HepG2 (cell line): ENCODE results near the gene FECH. TPM values are rescaled to one million over a fixed set of nuclear protein-coding genes. Genes with fewer than 3 reads are reported as not detected.
A peak's percentile ranks its signal among the peaks of the same experiment; 100 is the strongest.

Experiments used
- CENPX ChIP-seq: sonication (generic); formaldehyde crosslinking; IDR thresholded peaks from 2 replicates; pipeline ENCODE4 v1.9.0; 2021; ENCODE audit warnings: mild to moderate bottlenecking, missing genetic modification reagents, moderate library complexity
- FOXJ3 ChIP-seq: sonication (generic); formaldehyde crosslinking; IDR thresholded peaks from 2 replicates; pipeline ENCODE4 v1.4.0; 2020; ENCODE audit warnings: missing genetic modification reagents, mild to moderate bottlenecking, borderline replicate concordance
- FOXK2 ChIP-seq: fragments of 450-650 bp; IDR thresholded peaks from 2 replicates; pipeline ENCODE4 v1.6.1; 2016
- HDAC2 ChIP-seq: sonication (generic); formaldehyde crosslinking; IDR thresholded peaks from 2 replicates; pipeline ENCODE4 v1.4.0; 2020; ENCODE audit warnings: missing genetic modification reagents
- POLR2AphosphoS5 ChIP-seq: IDR thresholded peaks from 2 replicates; pipeline ENCODE4 v1.6.1; 2012; ENCODE audit warnings: low read depth, low read length
- PRPF4 ChIP-seq: fragments of 200-400 bp; formaldehyde crosslinking; IDR thresholded peaks from 2 replicates; pipeline ENCODE4 v1.6.1; 2016; ENCODE audit warnings: low read length, low read depth; ENCODE audit not compliant: poor library complexity, severe bottlenecking
- SATB2 ChIP-seq: sonication (generic); formaldehyde crosslinking; IDR thresholded peaks from 2 replicates; pipeline ENCODE4 v1.5.0; 2020; ENCODE audit warnings: missing genetic modification reagents
- SOX5 ChIP-seq: IDR thresholded peaks from 2 replicates; pipeline ENCODE4 v1.6.1; 2016; ENCODE audit warnings: borderline replicate concordance
- TCF7 ChIP-seq: sonication (generic); IDR thresholded peaks from 2 replicates; pipeline ENCODE4 v1.6.1; 2016; ENCODE audit warnings: antibody characterized with exemption, low read depth
- ZBTB26 ChIP-seq: IDR thresholded peaks from 2 replicates; pipeline ENCODE4 v1.6.1; 2016; ENCODE audit warnings: missing compliant biosample characterization, missing genetic modification reagents, borderline replicate concordance
- ZBTB40 ChIP-seq, 2 experiments: fragments of 450-650 bp in 1 of 2; sonication (generic) in 1 of 2; formaldehyde crosslinking in 1 of 2; IDR thresholded peaks; 2 replicates each; pipeline versions ENCODE4 v1.6.1 to v1.8.0; 2016 to 2022; ENCODE audit warnings: antibody characterized with exemption in 1 of 2, mild to moderate bottlenecking in 1 of 2, missing genetic modification reagents in 1 of 2
- ZFX ChIP-seq: sonication (generic); formaldehyde crosslinking; IDR thresholded peaks from 2 replicates; pipeline ENCODE4 v1.4.0; 2020; ENCODE audit warnings: mild to moderate bottlenecking, low read depth, missing genetic modification reagents, moderate library complexity
- ZNF451 ChIP-seq: sonication (generic); formaldehyde crosslinking; IDR thresholded peaks from 2 replicates; pipeline ENCODE4 v1.5.0; 2020; ENCODE audit warnings: mild to moderate bottlenecking, missing genetic modification reagents
- ZNF557 ChIP-seq: sonication (generic); formaldehyde crosslinking; IDR thresholded peaks from 2 replicates; pipeline ENCODE4 v1.4.0; 2020; ENCODE audit warnings: missing genetic modification reagents
- ZNF644 ChIP-seq: IDR thresholded peaks from 2 replicates; pipeline ENCODE4 v1.6.1; 2016; ENCODE audit warnings: low read depth
- ZNF746 ChIP-seq: sonication (generic); formaldehyde crosslinking; IDR thresholded peaks from 2 replicates; pipeline ENCODE4 v1.8.0; 2022; ENCODE audit warnings: mild to moderate bottlenecking, missing genetic modification reagents
- polyA plus RNA-seq, 8 experiments: library from polyadenylated mRNA; depleted of rRNA in 3 of 8; stranded (reverse) in 7 of 8; unstranded in 1 of 8; fragments of >200 nt; fragmentation: Illumina TruSeq in 4 of 8; extraction: Trizol in 4 of 8; gene quantifications; 2 replicates each; pipeline versions ENCODE4 v1.2.1 to v1.2.3, GENCODE V29; 2011 to 2016; ENCODE audit warnings: low read depth in 4 of 8, missing spikeins in 1 of 8, mixed read lengths in 1 of 8; ENCODE audit not compliant: insufficient read depth in 1 of 8
- total RNA-seq, 5 experiments: library from RNA; depleted of rRNA; stranded (reverse); fragments of >200 nt; fragmentation: Illumina TruSeq; extraction: Trizol; gene quantifications; 2 replicates each; pipeline ENCODE4 v1.2.3, GENCODE V29; 2016; ENCODE audit warnings: low read depth in 1 of 5

Gene FECH
- total and polyA plus RNA-seq, 2 of the 13 experiments (the other 11 are each of a cell fraction or from before 2014, with no cell fraction given): 14.7 to 21.9 TPM

GRCh38 chr18:57586251-57587049 is at the start of gene FECH (continued):
- TF ChIP-seq HDAC2 (no peak; the same call in 1 of the 2 replicates), ZNF644 (CRISPR knock-in tag) (no peak), POLR2AphosphoS5 (peak; percentile 39; the same call in 1 of the 2 replicates), TCF7 (no peak), ZFX (CRISPR knock-in tag) (peak; percentile 88), FOXK2 (no peak), PRPF4 (no peak), CENPX (CRISPR knock-in tag) (no peak), SOX5 (CRISPR knock-in tag) (no peak), ZBTB40 (IDR thresholded peaks at IDR 0.05) (no peak), ZBTB40 (CRISPR knock-in tag; IDR thresholded peaks at IDR 0.05) (no peak), ZNF746 (CRISPR knock-in tag) (no peak), ZNF451 (CRISPR knock-in tag) (peak; percentile 23; the same call in 1 of the 2 replicates), SATB2 (CRISPR knock-in tag) (no peak), ZNF557 (CRISPR knock-in tag) (no peak), FOXJ3 (CRISPR knock-in tag) (no peak), ZBTB26 (no peak)
